GM21723 (cell line): ENCODE results near the gene PKN2.

Source experiments
- ATAC-seq: cut with Tn5 transposase; IDR thresholded peaks from one replicate; pipeline ENCODE4 v1.9.1; 2021; ENCODE audit warnings: mild to moderate bottlenecking, moderate library complexity; ENCODE audit not compliant: unreplicated experiment

Gene PKN2

DNA sequence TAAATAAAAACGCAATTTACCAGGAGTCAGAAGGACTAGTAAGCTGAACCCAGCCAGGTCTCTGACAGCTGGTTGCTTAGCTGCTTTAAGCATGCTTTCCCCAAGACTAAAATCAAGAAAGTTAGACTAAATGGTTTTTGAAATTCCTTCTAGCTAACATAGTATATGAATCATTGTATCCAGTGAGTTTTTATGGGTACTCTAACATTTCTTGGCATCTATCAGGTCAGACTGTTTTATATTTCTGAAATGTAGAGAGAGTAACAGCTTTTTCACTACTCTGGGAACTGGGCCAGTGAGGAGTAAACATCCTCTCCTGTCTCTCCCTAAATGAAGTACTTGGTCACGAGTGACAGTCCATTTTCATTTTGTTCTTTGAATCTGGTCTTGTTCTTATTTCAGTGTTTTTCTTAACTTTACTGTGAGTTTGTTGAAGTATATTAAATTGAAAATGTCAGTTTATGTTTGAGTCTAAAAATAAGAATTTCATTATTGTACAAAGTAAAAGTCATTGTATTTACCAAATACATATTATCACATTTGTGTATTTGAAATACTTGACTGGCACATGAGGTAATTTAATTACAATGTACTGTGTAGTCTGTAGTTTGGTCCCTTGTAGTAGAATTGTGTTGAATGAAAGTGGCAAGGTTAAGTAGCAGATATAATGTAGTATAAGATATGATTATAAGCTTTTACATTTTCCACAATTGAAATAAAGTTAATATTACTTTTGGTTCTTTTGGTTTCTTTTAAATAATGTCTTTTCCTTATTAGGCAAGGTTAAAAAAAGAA is 47.6 kb downstream of the PKN2 start:
- no peak for ATAC-seq

DNA sequence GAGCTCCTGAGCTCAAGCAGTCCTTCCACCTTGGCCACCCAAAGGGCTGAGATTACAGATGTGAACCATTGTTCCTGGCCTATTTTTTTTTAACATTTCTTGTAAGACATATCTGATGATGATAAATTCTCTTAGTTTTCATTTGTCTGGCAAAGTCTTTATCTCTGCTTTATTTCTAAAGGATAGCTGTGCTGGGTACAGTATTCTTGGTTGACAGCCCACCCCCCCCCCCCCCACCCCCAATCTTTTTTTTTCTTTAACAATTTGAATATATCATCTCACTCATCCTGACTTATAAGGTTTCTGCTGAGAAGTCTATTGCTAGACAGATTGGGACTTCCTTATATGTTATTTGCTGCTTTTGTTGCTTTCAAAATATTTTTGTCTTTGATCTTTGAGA is 51.3 kb downstream of the PKN2 start:
- no peak for ATAC-seq

DNA sequence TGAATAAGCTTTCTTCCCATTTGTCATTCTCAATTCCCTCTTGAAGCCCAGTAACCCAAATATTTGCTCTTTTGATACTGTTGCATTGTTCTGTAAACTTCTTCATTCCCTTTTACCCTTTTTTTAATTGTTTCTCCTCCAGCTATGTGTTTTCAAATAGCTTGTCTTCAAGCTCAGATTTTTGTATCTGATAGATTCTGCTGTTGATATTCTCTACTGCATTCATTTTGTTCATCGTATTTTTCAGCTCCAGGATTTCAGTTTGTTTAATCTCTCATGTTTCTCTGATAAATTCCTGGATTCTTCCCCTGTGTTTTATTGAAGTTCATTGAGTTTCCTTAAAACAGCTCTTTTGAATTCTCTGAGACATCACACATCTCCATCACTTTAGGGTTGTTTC is 51.8 kb downstream of the PKN2 start:
- ATAC-seq, result no peak

DNA sequence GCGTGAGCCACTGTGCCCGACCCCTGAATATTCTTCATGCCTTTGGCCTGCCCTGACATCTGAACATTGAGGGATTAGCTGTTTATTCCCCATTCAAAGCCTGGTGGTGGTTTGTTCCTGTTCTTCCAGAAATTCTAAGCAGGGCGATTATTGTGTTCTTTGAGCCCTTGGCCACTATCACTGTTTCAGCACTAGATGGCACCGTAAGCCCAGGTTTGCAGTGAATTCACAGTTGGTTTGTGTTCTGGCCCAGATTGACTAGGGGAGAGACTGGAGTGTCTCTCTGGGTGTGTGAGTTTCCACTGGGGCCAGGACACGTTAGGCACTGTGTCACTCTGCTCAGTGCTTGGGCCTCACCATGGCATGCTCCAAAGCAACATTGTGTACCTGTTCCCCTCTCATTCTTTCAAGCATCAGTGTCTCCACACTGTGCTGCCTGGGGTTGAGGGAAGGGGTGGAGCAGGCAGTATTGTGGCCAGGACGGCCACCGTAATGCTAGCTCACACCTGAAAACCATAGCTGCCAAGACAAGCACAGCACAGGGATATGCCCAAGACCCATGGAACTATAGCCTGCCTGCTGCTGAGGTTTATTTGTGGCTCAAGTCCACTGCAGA is 52.7 kb downstream of the PKN2 start:
- no peak for ATAC-seq

DNA sequence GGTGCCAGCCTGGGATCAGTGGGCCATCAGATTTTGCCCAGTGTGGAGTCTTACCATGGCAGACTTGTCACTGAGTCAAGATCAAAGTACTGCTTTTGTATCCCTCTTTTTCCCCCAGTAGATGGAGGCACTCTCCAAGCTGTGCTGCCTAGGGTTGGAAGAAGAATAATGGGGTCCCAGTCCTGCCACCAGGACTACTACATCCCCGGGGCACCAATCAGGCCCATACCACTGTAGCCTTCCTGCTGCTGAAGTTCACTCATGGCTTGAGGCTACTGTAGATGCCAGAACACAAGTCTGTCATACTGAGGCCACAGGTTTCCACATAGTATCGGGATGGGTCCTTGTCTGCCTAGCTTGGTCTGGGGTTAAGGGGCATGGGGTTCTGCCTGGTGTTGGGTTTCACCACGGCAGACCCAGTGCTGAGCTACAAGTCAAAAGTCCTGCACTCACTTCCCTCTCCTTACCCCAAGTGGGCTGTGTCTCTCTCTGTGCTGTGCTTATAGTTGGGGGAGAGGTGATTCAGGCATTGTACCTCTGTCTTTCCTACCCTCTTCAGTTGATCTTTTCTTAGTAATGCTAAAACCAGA is 53.4 kb downstream of the PKN2 start:
- no peak for ATAC-seq

DNA sequence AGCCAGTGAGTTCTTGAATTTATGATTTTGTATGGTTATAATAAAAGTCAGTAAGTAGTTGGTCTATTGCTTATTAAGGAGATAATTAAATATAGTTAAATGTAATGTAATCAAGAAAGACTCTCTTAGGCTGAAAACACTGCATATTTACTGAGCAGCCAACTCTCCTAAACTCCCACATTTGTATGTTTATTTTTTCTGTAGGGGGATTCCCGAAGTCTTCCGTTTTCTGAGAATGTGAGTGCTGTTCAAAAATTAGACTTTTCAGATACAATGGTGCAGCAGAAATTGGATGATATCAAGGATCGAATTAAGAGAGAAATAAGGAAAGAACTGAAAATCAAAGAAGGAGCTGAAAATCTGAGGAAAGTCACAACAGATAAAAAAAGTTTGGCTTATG is 56.7 kb downstream of the PKN2 start:
- no peak for ATAC-seq

DNA sequence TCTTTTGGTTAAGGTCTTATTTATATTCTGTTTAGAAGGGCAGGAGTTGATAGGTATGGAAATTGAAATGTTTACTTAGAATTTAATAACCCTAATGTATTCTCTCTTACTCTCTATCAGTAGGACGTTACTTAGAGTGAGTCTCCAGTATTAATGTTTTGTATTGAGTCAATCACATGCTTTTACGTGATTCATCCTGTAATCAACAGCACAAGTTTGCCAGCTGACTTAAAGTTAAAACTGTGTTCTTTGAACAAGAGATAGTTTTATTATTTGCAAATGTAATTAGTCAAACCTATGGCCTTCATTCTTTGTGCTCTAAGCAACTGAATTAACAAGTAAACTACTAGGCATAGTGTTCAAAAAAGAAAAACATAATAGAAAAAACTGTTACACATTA is 57.3 kb downstream of the PKN2 start:
- no peak for ATAC-seq

DNA sequence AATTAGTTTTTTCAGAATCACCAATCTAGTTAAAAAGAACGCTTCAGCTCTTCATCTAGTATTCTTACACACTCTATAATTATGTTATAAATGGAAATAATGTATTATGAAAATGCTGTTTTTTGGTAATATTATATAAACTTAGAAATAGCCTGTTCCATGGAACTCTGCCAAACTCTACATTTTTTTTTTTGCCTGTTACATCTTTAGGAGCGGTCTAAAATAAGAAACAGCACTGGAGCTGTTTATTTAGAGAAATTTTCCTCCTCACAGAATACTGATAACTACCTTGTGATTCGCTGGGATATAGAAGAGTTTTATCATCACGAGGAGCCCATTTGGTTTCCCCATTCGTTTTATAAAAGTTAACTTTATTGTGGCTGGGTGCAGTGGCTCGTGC is 58.5 kb downstream of the PKN2 start:
- no peak for ATAC-seq

- ATAC-seq, result no peak
Observed at GRCh38 chr1:88744142-88744541, 60.1 kb downstream of the PKN2 start.

DNA sequence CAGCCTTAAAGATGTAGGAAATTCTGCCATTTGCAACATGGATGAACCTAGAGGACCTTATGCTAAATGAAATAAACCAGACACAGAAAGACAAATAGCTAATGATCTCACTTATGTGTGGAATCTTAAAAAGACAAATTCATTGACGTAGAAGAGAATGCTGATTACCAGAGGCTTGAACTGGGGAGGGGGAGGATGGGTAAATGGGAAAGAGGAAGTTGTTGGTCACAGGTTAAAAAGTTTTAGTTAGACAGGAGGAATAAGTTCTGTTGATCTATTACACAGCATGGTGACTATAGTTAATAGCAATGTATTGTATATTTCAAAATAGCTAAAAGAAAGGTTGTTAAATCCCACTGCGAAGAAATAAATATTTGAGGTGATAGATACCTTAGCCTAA is 62.8 kb downstream of the PKN2 start:
- ATAC-seq, result no peak

- ATAC-seq, result no peak
Observed at GRCh38 chr1:88751714-88752113, 67.6 kb downstream of the PKN2 start.

DNA sequence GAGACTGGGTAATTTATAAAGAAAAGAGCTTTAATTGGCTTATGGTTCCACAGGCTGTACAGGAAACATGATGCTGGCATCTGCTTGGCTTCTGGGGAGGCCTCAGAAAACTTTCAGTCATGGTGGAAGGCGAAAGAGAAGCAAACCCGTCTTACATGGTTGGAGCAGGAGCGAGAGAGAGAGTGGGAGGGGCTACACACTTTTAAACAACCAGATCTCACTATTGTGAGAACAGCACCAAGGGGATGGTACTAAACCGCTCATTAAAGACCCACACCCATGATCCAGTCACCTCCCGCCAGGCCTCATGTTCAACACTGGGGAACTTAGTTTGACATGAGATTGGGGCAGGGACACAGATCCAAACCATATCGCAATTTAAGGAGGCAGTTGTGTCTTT is 69.4 kb downstream of the PKN2 start:
- no peak for ATAC-seq

- ATAC-seq, result no peak
Observed at GRCh38 chr1:88763649-88764406, 79.8 kb downstream of the PKN2 start.

DNA sequence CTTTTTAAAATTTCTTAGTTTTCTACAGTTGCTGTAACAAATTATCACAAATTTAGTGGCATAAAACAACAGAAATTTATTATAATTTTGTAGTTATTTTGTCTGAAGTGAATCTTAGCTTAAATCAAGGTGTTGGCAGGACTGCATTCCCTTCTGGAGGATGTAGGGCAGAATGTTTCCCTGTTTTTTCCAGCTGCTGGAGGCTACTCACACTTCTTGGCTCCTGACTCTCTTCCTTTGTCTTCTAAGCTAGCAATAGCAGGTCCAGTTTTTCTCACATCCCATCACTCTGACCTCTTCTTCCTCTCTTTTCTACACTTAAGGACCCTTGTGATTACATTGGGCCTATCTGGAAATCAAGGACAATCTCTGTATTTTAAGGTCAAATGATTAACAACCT is 84.1 kb downstream of the PKN2 start:
- ATAC-seq, result no peak

DNA sequence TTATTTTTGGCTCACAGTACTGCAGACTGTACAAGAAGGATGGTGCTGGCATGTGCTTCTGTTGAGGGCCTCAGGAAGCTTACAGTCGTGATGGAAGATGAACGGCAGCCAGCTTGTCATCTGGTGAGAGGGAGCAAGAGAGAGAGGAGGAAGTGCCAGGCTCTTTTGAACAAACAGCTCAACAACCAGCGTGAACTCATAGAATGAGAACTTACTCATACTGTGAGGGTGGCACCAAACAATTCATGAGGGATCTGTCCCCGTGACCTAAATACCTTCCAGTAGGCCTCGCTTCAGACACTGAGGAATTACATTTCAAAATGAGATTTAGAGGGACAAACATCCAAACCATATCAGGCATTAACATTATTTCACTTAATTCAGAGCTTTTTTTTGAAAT is 84.7 kb downstream of the PKN2 start:
- no peak for ATAC-seq

DNA sequence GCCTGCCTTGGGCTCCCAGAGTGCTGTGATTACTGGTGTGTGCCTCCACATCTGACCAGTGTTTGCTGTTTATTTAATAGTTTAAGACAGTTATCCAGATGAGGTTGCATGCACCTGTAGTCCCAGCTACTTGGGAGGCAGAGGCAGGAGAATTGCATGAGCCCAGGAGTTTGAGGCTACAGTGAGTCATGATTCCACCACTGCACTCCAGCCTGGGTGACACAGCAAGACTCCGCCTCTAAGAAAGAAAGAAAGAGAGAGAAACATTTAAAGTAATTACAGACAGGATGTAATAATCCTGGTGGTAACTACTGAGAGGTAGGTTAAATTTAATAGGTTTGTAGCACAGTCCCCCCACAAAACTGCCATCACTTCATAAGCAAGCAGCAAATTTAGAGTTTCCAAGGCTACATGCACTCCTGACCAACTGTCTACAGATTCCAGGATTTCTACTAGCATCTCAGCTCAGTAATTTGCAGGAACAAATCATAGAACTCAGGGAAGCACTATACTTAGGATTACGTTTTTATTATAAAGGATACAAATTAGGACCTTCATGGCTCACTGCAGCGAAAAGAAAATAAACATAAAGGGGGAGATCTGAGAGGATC is 89.6 kb downstream of the PKN2 start:
- ATAC-seq, result no peak

- ATAC-seq, result no peak
Observed at GRCh38 chr1:88774151-88774556, 90.1 kb downstream of the PKN2 start.

DNA sequence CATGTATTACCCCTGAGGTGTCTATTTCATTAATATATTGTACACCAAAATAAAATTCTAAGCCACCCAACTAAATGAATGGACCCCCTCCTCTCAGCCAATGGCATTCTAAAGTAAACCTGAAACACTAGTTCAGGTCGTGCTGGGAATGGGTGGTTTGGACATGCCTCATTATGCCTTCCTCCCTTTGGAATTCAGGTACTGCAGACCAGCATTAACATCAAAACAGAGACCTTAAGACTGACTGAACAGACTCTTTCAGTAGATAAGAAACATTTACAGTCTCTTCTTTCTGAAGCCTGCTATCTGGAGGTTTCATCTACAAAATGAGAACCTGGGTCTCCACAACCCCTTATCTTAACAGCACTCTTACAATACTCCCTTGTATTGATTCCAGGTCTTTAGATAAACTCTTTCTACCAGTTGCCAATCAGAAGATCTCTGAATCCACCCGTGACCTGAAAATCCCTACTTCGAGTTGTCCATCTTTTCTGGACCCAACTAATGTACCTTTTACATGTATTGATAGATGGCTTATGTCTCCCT is 93.6 kb downstream of the PKN2 start:
- ATAC-seq, result no peak

GRCh38 chr1:88779880-88780279 is 95.8 kb downstream of the PKN2 start:
- no peak for ATAC-seq

GRCh38 chr1:88780485-88780884 is 96.4 kb downstream of the PKN2 start:
- no peak for ATAC-seq

- no peak for ATAC-seq
Observed at GRCh38 chr1:88783145-88783544, 99.1 kb downstream of the PKN2 start.
